Endothelial cell of umbilical vein (primary cell): Measurements from ENCODE around the gene CLIP4. TPM values are rescaled to one million over a fixed set of nuclear protein-coding genes. Genes with fewer than 3 reads are reported as not detected.

Experiments
- BruUV-seq: library from RNA; stranded (reverse); fragments of 400-500 nt; replicated peaks from 2 replicates; lab custom pipeline; 2021; lab: Mats Ljungman, UMichigan
- CTCF ChIA-PET: fragments of 300-600, 350-600 bp; sonication (Branson Sonifier 250); formaldehyde crosslinking; loops from one replicate; lab custom pipeline; 2021; ENCODE audit warnings: antibody characterized with exemption, inconsistent platforms; lab: Charles Lee
- POLR2A ChIA-PET: fragments of 300-600, 350-600 bp; sonication (Branson Sonifier 250); formaldehyde crosslinking; loops from one replicate; lab custom pipeline; 2021; ENCODE audit warnings: antibody characterized with exemption, inconsistent platforms; lab: Charles Lee
- DNase-seq: peaks from one replicate; pipeline ENCODE4 v3.0.0-alpha.2; 2011; ENCODE audit warnings: low read depth, low spot score
- FAIRE-seq: peaks from 2 replicates; lab custom pipeline; 2011; peaks lifted over from hg19 to GRCh38; lab: Jason Lieb, UNC
- H2AFZ ChIP-seq: 2 replicates; pipeline ENCODE4 v1.6.0; 2012; ENCODE audit warnings: low read depth, low read length, control low read depth, inconsistent platforms
- H3K27ac ChIP-seq: 2 replicates; pipeline ENCODE4 v1.5.1; 2011; ENCODE audit warnings: low read depth, mild to moderate bottlenecking, control low read depth, low read length, moderate library complexity; ENCODE audit not compliant: insufficient read depth
- H3K27me3 ChIP-seq, 2 experiments: 2 replicates each; pipeline versions ENCODE4 v1.6.0 to v1.6.1; 2011; ENCODE audit warnings: low read length in 2 of 2, mixed read lengths in 1 of 2; ENCODE audit not compliant: control insufficient read depth in 2 of 2, insufficient read depth in 2 of 2
- H3K36me3 ChIP-seq, 2 experiments: 2 replicates in 1 of 2; 3 replicates in 1 of 2; pipeline ENCODE4 v1.5.1; 2011; ENCODE audit warnings: low read length in 2 of 2, mild to moderate bottlenecking in 1 of 2, moderate library complexity in 1 of 2; ENCODE audit not compliant: control insufficient read depth in 2 of 2, insufficient read depth in 2 of 2; ENCODE audit errors: extremely low read depth in 1 of 2
- H3K4me1 ChIP-seq: 3 replicates; pipeline ENCODE4 v1.5.1; 2011; ENCODE audit warnings: mild to moderate bottlenecking, low read length; ENCODE audit not compliant: control insufficient read depth, insufficient read depth; ENCODE audit errors: extremely low read depth
- H3K4me2 ChIP-seq: 2 replicates; pipeline ENCODE4 v1.6.1; 2011; ENCODE audit warnings: low read length, control low read depth, mixed read lengths; ENCODE audit not compliant: insufficient read depth
- H3K4me3 ChIP-seq, 3 experiments: fragments of 200-600 bp in 1 of 3; sonication (generic), shearing (Covaris generic) in 1 of 3; replicated peaks in 1 of 3; 2 replicates each; pipeline ENCODE4 v1.5.1; 2011 to 2016; ENCODE audit warnings: control low read depth in 3 of 3, low read length in 3 of 3, mild to moderate bottlenecking in 2 of 3, inconsistent platforms in 1 of 3, low read depth in 1 of 3, moderate library complexity in 1 of 3; ENCODE audit not compliant: insufficient read depth in 1 of 3
- H3K79me2 ChIP-seq: 2 replicates; pipeline ENCODE4 v1.6.0; 2012; ENCODE audit warnings: low read length, inconsistent platforms; ENCODE audit not compliant: control insufficient read depth, insufficient read depth
- H3K9ac ChIP-seq: replicated peaks from 2 replicates; pipeline ENCODE3; 2011; ENCODE audit warnings: low read length, control low read depth; ENCODE audit not compliant: insufficient read depth; ENCODE audit errors: extremely low read depth
- H3K9me1 ChIP-seq: replicated peaks from 3 replicates; pipeline ENCODE4 v1.6.0; 2011; ENCODE audit warnings: mild to moderate bottlenecking, low read length; ENCODE audit not compliant: control insufficient read depth, insufficient read depth; ENCODE audit errors: extremely low read depth
- H3K9me3 ChIP-seq: replicated peaks from 2 replicates; pipeline ENCODE4 v1.5.1; 2012; ENCODE audit warnings: low read length, inconsistent platforms; ENCODE audit not compliant: control insufficient read depth, insufficient read depth
- H4K20me1 ChIP-seq: replicated peaks from 2 replicates; pipeline ENCODE3; 2011; ENCODE audit warnings: mild to moderate bottlenecking, low read length; ENCODE audit not compliant: control insufficient read depth, insufficient read depth; ENCODE audit errors: extremely low read depth
- CTCF ChIP-seq, 2 donors: IDR thresholded peaks; 1 replicate in 1 of 2; 2 replicates in 1 of 2; pipeline ENCODE4 v1.5.1; 2011; ENCODE audit warnings: low read length in 2 of 2, mild to moderate bottlenecking in 2 of 2, moderate library complexity in 2 of 2, control low read depth in 1 of 2, inconsistent platforms in 1 of 2, low read depth in 1 of 2; ENCODE audit not compliant: insufficient read depth in 1 of 2; ENCODE audit errors: extremely low read depth in 1 of 2
- FOS ChIP-seq: IDR thresholded peaks from 2 replicates; pipeline ENCODE4 v1.6.1; 2011; ENCODE audit warnings: mild to moderate bottlenecking, low read length, moderate library complexity, borderline replicate concordance; ENCODE audit not compliant: insufficient read depth
- POLR2AphosphoS5 ChIP-seq: IDR thresholded peaks from 2 replicates; pipeline ENCODE4 v1.6.1; 2012; ENCODE audit warnings: low read depth, mild to moderate bottlenecking, control low read depth, low read length, moderate library complexity; ENCODE audit not compliant: insufficient read depth
- dilution Hi-C: fragments of 300-500 bp; cut with MboI; formaldehyde crosslinking; loops from one replicate; pipeline ENCODE4 v1.15.0; 2019; ENCODE audit warnings: low sequenced_read_pairs; ENCODE audit not compliant: extremely low pct_ligation_motif_present
- intact Hi-C: fragments of 100-400 bp; cut with micrococcal nuclease; formaldehyde crosslinking; loops from one replicate; pipeline ENCODE4 v1.10.0; 2022
- polyA plus RNA-seq, 4 experiments: library from polyadenylated mRNA; depleted of rRNA in 3 of 4; stranded (reverse) in 3 of 4; unstranded in 1 of 4; fragments of >200 nt; gene quantifications; 2 replicates each; pipeline versions ENCODE4 v1.2.1 to v1.2.3, GENCODE V29; 2011 to 2012; ENCODE audit warnings: missing spikeins in 1 of 4
- total RNA-seq: library from RNA; stranded (reverse); gene quantifications from 2 replicates; pipeline ENCODE4 v1.2.3, GENCODE V29; 2021

Gene CLIP4
- total and polyA plus RNA-seq, 2 donors (not counting 3 experiments of a cell fraction or from before 2014, with no cell fraction given) = 9.2 to 24.0 TPM

- Histone ChIP-seq H3K27ac (no peak overlapping the region), H3K27me3 (no peaks in the 10 kb centered on the region), H3K36me3 (no peaks in the 10 kb centered on the region), H3K4me3 (no peak overlapping the region), H3K79me2 (no peaks in the 10 kb centered on the region), H3K9me3 (no peaks in the 10 kb centered on the region), H3K4me2 (no peak overlapping the region), H3K4me1 (no peaks in the 10 kb centered on the region), H3K9ac (no peak overlapping the region), H4K20me1 (no peaks in the 10 kb centered on the region), H2AFZ (no peak overlapping the region), H3K9me1 (no peaks in the 10 kb centered on the region)
- no TSS peak for BruUV-seq
- POLR2A ChIA-PET = no interaction called here
- dilution Hi-C loops = no loop called here
- DNase-seq (no peak), FAIRE-seq (no peak)
- TF ChIP-seq POLR2AphosphoS5 = no peak
- intact Hi-C loops = no loop called here
- CTCF ChIA-PET = interaction anchor here (1.2 to 2.5 kb wide), 4 partner anchors 12 to 26 kb away, joined by 3 to 7 read pairs (median 5); no protein-coding TSS in a partner anchor
These were observed 10.5 kb upstream of the CLIP4 start for GRCh38 chr2:29104688-29105087.

- CTCF ChIA-PET = interaction anchor here (0.7 to 2.5 kb wide), 6 partner anchors 11 to 88 kb away, joined by 3 to 7 read pairs (median 3); no protein-coding TSS in a partner anchor
- Histone ChIP-seq H3K27ac (no peak overlapping the region), H3K4me1 (no peaks in the 10 kb centered on the region)
These were observed 9.8 kb upstream of the CLIP4 start for GRCh38 chr2:29105375-29105774.

More at GRCh38 chr2:29105375-29105774, 9.8 kb upstream of the CLIP4 start:
- H2AFZ ChIP-seq = no peak overlapping the region
- POLR2A ChIA-PET = no interaction called here
- no peak for DNase-seq
- intact Hi-C loops (no loop called here), dilution Hi-C loops (no loop called here)
- no peak for TF ChIP-seq CTCF (IDR thresholded peaks at IDR 0.05; ENCODE audit: extremely low read depth in 1 of 2, insufficient read depth in 1 of 2, low read depth in 1 of 2, low read length in 2 of 2)
- no peak for TF ChIP-seq FOS
- BruUV-seq = no TSS peak
- no peaks in the 10 kb centered on the region for H3K27me3 ChIP-seq
- no peak for FAIRE-seq
- no peak overlapping the region for H3K4me3 ChIP-seq
- H4K20me1 ChIP-seq = no peaks in the 10 kb centered on the region
- no peaks in the 10 kb centered on the region for H3K79me2 ChIP-seq
- H3K9ac ChIP-seq = no peak overlapping the region
- no peaks in the 10 kb centered on the region for H3K9me3 ChIP-seq
- H3K9me1 ChIP-seq = no peaks in the 10 kb centered on the region
- no peaks in the 10 kb centered on the region for H3K36me3 ChIP-seq
- no peak overlapping the region for H3K4me2 ChIP-seq
